SK-N-MC (cell line): Measurements from ENCODE around the gene NF2.

Experiments
- EZH2 ChIP-seq: fragments of 200-600 bp; sonication (generic); IDR thresholded peaks from one replicate; pipeline ENCODE4 v1.6.1; 2017; ENCODE audit warnings: antibody characterized with exemption
- POLR2AphosphoS5 ChIP-seq: IDR thresholded peaks from 2 replicates; pipeline ENCODE4 v1.6.1; 2012; ENCODE audit warnings: mild to moderate bottlenecking, low read depth, low read length, borderline replicate concordance

DNA sequence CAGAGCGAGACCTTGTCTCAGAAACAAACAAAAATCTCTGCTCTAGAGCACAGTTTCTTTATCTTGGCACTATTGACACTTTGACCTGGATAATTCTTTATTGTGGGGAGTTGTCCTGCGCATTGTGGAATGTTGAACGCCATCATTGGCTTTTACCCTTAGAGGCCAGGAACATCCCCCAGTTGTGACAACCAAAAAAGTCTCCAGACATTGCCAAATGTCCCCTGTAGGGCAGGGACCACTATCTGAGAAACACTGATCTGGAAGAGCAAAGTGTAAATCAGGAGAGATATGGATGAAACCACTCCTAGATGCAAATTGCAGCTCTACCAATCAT, 4.8 kb upstream of the NF2 start:
- TF ChIP-seq POLR2AphosphoS5 (no peak), EZH2 (no peak)
